H9 (cell line): ENCODE data around the gene RPS14. TPM values are rescaled to one million over a fixed set of nuclear protein-coding genes. Genes with fewer than 3 reads are reported as not detected.

Source experiments
- DNase-seq: peaks from one replicate; pipeline ENCODE4 v3.0.0-alpha.2; 2017
- H2AFZ ChIP-seq: one replicate; pipeline ENCODE4 v1.6.1; 2013; ENCODE audit warnings: mild to moderate bottlenecking, low read length, control low read depth, moderate library complexity
- H2AK5ac ChIP-seq: 2 replicates; pipeline ENCODE4 v1.6.1; 2013; ENCODE audit warnings: low read length, control low read depth, mixed read lengths; ENCODE audit not compliant: insufficient read length
- H2BK120ac ChIP-seq: one replicate; pipeline ENCODE4 v1.6.1; 2013; ENCODE audit warnings: low read depth, mild to moderate bottlenecking, low read length, control low read depth, inconsistent platforms; ENCODE audit not compliant: poor library complexity, severe bottlenecking
- H2BK12ac ChIP-seq: 2 replicates; pipeline ENCODE4 v1.6.1; 2013; ENCODE audit warnings: low read length, control low read depth, mixed read lengths, low read depth; ENCODE audit not compliant: insufficient read length
- H2BK15ac ChIP-seq: 2 replicates; pipeline ENCODE4 v1.6.1; 2013; ENCODE audit warnings: low read depth, low read length, control low read depth
- H2BK20ac ChIP-seq: one replicate; pipeline ENCODE4 v1.6.1; 2013; ENCODE audit warnings: low read depth, mild to moderate bottlenecking, low read length, control low read depth, inconsistent platforms; ENCODE audit not compliant: poor library complexity, severe bottlenecking
- H2BK5ac ChIP-seq: 2 replicates; pipeline ENCODE4 v1.6.1; 2013; ENCODE audit warnings: low read length, control low read depth, mixed read lengths; ENCODE audit not compliant: insufficient read length
- H3K14ac ChIP-seq: 2 replicates; pipeline ENCODE4 v1.6.1; 2013; ENCODE audit warnings: low read length, control low read depth; ENCODE audit not compliant: insufficient read depth
- H3K18ac ChIP-seq: 2 replicates; pipeline ENCODE4 v1.6.1; 2013; ENCODE audit warnings: low read depth, mild to moderate bottlenecking, mixed read lengths, low read length, control low read depth; ENCODE audit not compliant: insufficient read length
- H3K23ac ChIP-seq: 2 replicates; pipeline ENCODE4 v1.6.1; 2013; ENCODE audit warnings: low read length, control low read depth, mixed read lengths, low read depth; ENCODE audit not compliant: insufficient read length
- H3K23me2 ChIP-seq: 2 replicates; pipeline ENCODE4 v1.6.1; 2013; ENCODE audit warnings: low read depth, mild to moderate bottlenecking, mixed read lengths, low read length, control low read depth; ENCODE audit not compliant: insufficient read length, poor library complexity, severe bottlenecking
- H3K27ac ChIP-seq: 2 replicates; pipeline ENCODE4 v1.5.1; 2013; ENCODE audit warnings: low read length, control low read depth, mixed read lengths, low read depth; ENCODE audit not compliant: insufficient read length
- H3K27me3 ChIP-seq: 2 replicates; pipeline ENCODE4 v1.6.1; 2013; ENCODE audit warnings: low read length, control low read depth, inconsistent platforms; ENCODE audit not compliant: insufficient read depth
- H3K4ac ChIP-seq: 2 replicates; pipeline ENCODE4 v1.6.1; 2013; ENCODE audit warnings: low read depth, mild to moderate bottlenecking, control low read depth, inconsistent platforms, low read length, moderate library complexity
- H3K4me1 ChIP-seq: 2 replicates; pipeline ENCODE4 v1.6.1; 2013; ENCODE audit warnings: low read length, control low read depth, inconsistent platforms; ENCODE audit not compliant: insufficient read depth
- H3K4me2 ChIP-seq: 2 replicates; pipeline ENCODE4 v1.6.1; 2013; ENCODE audit warnings: low read length, control low read depth, mixed read lengths; ENCODE audit not compliant: insufficient read length, insufficient read depth
- H3K56ac ChIP-seq: 2 replicates; pipeline ENCODE4 v1.6.1; 2013; ENCODE audit warnings: low read depth, mild to moderate bottlenecking, mixed read lengths, low read length, control low read depth; ENCODE audit not compliant: insufficient read length
- H3K79me1 ChIP-seq: 2 replicates; pipeline ENCODE4 v1.6.1; 2013; ENCODE audit warnings: low read depth, mild to moderate bottlenecking, moderate library complexity, low read length, control low read depth, inconsistent platforms; ENCODE audit not compliant: insufficient read depth, poor library complexity, severe bottlenecking
- H3K79me2 ChIP-seq: 2 replicates; pipeline ENCODE4 v1.6.1; 2013; ENCODE audit warnings: low read length, control low read depth, inconsistent platforms; ENCODE audit not compliant: insufficient read depth
- H3K9ac ChIP-seq: 2 replicates; pipeline ENCODE4 v1.6.1; 2013; ENCODE audit warnings: low read length, control low read depth, mixed read lengths; ENCODE audit not compliant: insufficient read length; ENCODE audit errors: extremely low read depth
- H3K9me3 ChIP-seq: one replicate; pipeline ENCODE4 v1.6.1; 2013; ENCODE audit warnings: low read depth, low read length, inconsistent platforms; ENCODE audit not compliant: control insufficient read depth
- H3T11ph ChIP-seq: one replicate; pipeline ENCODE4 v1.6.1; 2013; ENCODE audit warnings: mild to moderate bottlenecking, low read length, control low read depth, inconsistent platforms
- H4K20me1 ChIP-seq: one replicate; pipeline ENCODE4 v1.6.1; 2013; ENCODE audit not compliant: control insufficient read depth, insufficient read length, insufficient read depth
- H4K5ac ChIP-seq: 2 replicates; pipeline ENCODE4 v1.6.1; 2013; ENCODE audit warnings: low read depth, mild to moderate bottlenecking, mixed read lengths, low read length, control low read depth; ENCODE audit not compliant: insufficient read length
- H4K8ac ChIP-seq: replicated peaks from 2 replicates; pipeline ENCODE4 v1.6.1; 2013; ENCODE audit warnings: low read length, control low read depth, mixed read lengths, low read depth; ENCODE audit not compliant: insufficient read length
- H4K91ac ChIP-seq: 2 replicates; pipeline ENCODE4 v1.6.1; 2013; ENCODE audit warnings: low read depth, mild to moderate bottlenecking, moderate library complexity, mixed read lengths, low read length, control low read depth; ENCODE audit not compliant: insufficient read length
- H3K27ac Mint-ChIP-seq, 3 experiments: 2 replicates in 2 of 3; 3 replicates in 1 of 3; pipeline ENCODE4 v1.8.0; 2020 to 2021; ENCODE audit warnings: mixed read lengths in 3 of 3, mild to moderate bottlenecking in 1 of 3, moderate library complexity in 1 of 3
- H3K27me3 Mint-ChIP-seq: 2 replicates; pipeline ENCODE4 v1.8.0; 2021; ENCODE audit warnings: low read depth, mild to moderate bottlenecking, moderate library complexity, mixed read lengths
- H3K36me3 Mint-ChIP-seq, 3 experiments: 2 replicates in 2 of 3; 3 replicates in 1 of 3; pipeline ENCODE4 v1.8.0; 2020 to 2021; ENCODE audit warnings: low read depth in 3 of 3, mixed read lengths in 3 of 3; ENCODE audit not compliant: insufficient read depth in 1 of 3
- H3K4me1 Mint-ChIP-seq, 2 experiments: 2 replicates each; pipeline ENCODE4 v1.8.0; 2020; ENCODE audit warnings: mixed read lengths in 2 of 2
- H3K4me3 Mint-ChIP-seq, 2 experiments: 2 replicates in 1 of 2; 3 replicates in 1 of 2; pipeline ENCODE4 v1.8.0; 2020 to 2021; ENCODE audit warnings: mild to moderate bottlenecking in 2 of 2, mixed read lengths in 2 of 2, moderate library complexity in 1 of 2
- H3K9me3 Mint-ChIP-seq, 2 experiments: 2 replicates in 1 of 2; 3 replicates in 1 of 2; pipeline ENCODE4 v1.8.0; 2020; ENCODE audit warnings: mild to moderate bottlenecking in 2 of 2, mixed read lengths in 2 of 2, moderate library complexity in 1 of 2
- WGBS: extraction: QIAGEN DNeasy Blood & Tissue Kit; methylation state at CpG from one replicate; pipeline ENCODE4 v1.1.7; 2013; ENCODE audit warnings: missing lambda C conversion rate, low lambda C conversion rate, mixed read lengths; ENCODE audit not compliant: insufficient read length; ENCODE audit errors: extremely low coverage; 5-methylcytosine and 5-hydroxymethylcytosine counted together
- total RNA-seq: library from RNA; stranded (reverse); gene quantifications from 2 replicates; pipeline ENCODE4 v1.2.1, GENCODE V29; 2021
- TF ChIP-seq, protein P1 (sequence below): fragments of 200-600 bp; sonication (generic); conservative IDR thresholded peaks from 3 replicates; pipeline ENCODE4 v1.8.0; 2021; ENCODE audit warnings: antibody characterized with exemption, mild to moderate bottlenecking

Gene RPS14
- total RNA-seq, 1 experiment from 2014 or later, result 2,533 TPM

DNA sequence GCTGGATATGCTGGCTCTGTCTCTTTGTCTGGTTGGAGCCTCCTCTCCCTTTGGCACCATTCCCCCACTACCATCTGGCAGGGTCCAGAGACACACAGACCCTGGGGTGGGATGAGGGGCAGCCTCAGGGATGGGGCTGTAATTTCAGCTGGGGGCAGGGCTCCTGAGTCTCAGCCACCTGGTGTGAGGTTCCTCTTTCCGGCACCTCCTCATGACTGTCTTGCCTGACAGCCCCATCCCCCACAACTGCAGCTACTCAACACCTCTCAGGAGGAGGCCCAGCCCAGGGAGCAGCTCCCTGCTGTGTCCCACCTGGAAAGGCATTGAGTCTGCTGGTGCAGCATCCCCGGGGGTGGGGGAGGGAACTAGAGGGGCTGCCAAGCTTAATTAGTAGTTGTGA is 11.7 kb upstream of the RPS14 start:
- no peak overlapping the region for H3K4me2 ChIP-seq

More for the DNA sequence above, 11.7 kb upstream of the RPS14 start:
- no peaks in the 10 kb centered on the region for H3K23me2 ChIP-seq
- Mint-ChIP-seq H3K4me3 (no peak overlapping the region), H3K36me3 (no peaks in the 10 kb centered on the region), H3K9me3 (no peaks in the 10 kb centered on the region), H3K4me1 (peaks cover 53 to 54% of the 10 kb centered on the region in 2 experiments), H3K27ac (peak overlapping the region in 1 of 3 experiments; percentile 12; a peak in 1 of 7 replicates), H3K27me3 (no peaks in the 10 kb centered on the region; the same call in 1 of the 2 replicates)
- H3K56ac ChIP-seq, result no peak overlapping the region
- H3K14ac ChIP-seq, result no peak overlapping the region
- H2BK20ac ChIP-seq, result no peak overlapping the region
- H3K4ac ChIP-seq, result no peak overlapping the region
- H3K27ac ChIP-seq, result no peak overlapping the region
- no peak overlapping the region for H2AFZ ChIP-seq
- TF ChIP-seq, protein P1, sequence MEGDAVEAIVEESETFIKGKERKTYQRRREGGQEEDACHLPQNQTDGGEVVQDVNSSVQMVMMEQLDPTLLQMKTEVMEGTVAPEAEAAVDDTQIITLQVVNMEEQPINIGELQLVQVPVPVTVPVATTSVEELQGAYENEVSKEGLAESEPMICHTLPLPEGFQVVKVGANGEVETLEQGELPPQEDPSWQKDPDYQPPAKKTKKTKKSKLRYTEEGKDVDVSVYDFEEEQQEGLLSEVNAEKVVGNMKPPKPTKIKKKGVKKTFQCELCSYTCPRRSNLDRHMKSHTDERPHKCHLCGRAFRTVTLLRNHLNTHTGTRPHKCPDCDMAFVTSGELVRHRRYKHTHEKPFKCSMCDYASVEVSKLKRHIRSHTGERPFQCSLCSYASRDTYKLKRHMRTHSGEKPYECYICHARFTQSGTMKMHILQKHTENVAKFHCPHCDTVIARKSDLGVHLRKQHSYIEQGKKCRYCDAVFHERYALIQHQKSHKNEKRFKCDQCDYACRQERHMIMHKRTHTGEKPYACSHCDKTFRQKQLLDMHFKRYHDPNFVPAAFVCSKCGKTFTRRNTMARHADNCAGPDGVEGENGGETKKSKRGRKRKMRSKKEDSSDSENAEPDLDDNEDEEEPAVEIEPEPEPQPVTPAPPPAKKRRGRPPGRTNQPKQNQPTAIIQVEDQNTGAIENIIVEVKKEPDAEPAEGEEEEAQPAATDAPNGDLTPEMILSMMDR, result no peak
- H3K27me3 ChIP-seq, result no peaks in the 10 kb centered on the region
- no peak overlapping the region for H2BK5ac ChIP-seq
- no peaks in the 10 kb centered on the region for H3K79me1 ChIP-seq
- no peaks in the 10 kb centered on the region for H3K9me3 ChIP-seq
- H2BK12ac ChIP-seq, result no peak overlapping the region
- no peak overlapping the region for H4K8ac ChIP-seq
- DNase-seq, result no peak
- H2AK5ac ChIP-seq, result no peak overlapping the region
- no peak overlapping the region for H3K9ac ChIP-seq
- no peak overlapping the region for H2BK15ac ChIP-seq
- peaks cover 3% of the 10 kb centered on the region; the same call in 1 of the 2 replicates for H3K4me1 ChIP-seq
- H3T11ph ChIP-seq, result no peak overlapping the region
- no peaks in the 10 kb centered on the region for H3K79me2 ChIP-seq
- no peak overlapping the region for H2BK120ac ChIP-seq
- no peaks in the 10 kb centered on the region for H4K20me1 ChIP-seq
- H4K5ac ChIP-seq, result no peak overlapping the region
- H3K23ac ChIP-seq, result no peak overlapping the region
- WGBS, result no CpG with 5 or more reads among the region's 2 CpGs
- H3K18ac ChIP-seq, result no peak overlapping the region
- H4K91ac ChIP-seq, result no peak overlapping the region
